DND-41 (cell line): Measurements from ENCODE around the gene OGFR.

Experiments
- ATAC-seq: fragments of 200-7000 bp; cut with Tn5 transposase; 3 replicates; pipeline ENCODE4 v1.9.1; 2021; ENCODE audit warnings: low read depth; ENCODE audit not compliant: insufficient read depth
- DNase-seq: peaks from one replicate; pipeline ENCODE4 v3.0.0-alpha.2; 2020
- H2AFZ ChIP-seq: 2 replicates; pipeline ENCODE4 v1.6.0; 2012; ENCODE audit warnings: low read depth, low read length
- H3K27ac ChIP-seq: 2 replicates; pipeline ENCODE4 v1.5.1; 2012; ENCODE audit warnings: low read length, inconsistent platforms
- H3K27me3 ChIP-seq: fragments of 200-600 bp; sonication (generic); 2 replicates; pipeline ENCODE4 v1.6.0; 2012; ENCODE audit warnings: low read length, mild to moderate bottlenecking, inconsistent platforms; ENCODE audit not compliant: insufficient read depth, poor library complexity
- H3K36me3 ChIP-seq: 2 replicates; pipeline ENCODE4 v1.5.1; 2012; ENCODE audit warnings: low read length, inconsistent platforms; ENCODE audit not compliant: insufficient read depth
- H3K4me1 ChIP-seq: 2 replicates; pipeline ENCODE4 v1.5.1; 2012; ENCODE audit warnings: mild to moderate bottlenecking, low read length; ENCODE audit not compliant: insufficient read depth
- H3K4me2 ChIP-seq: 2 replicates; pipeline ENCODE4 v1.6.0; 2012; ENCODE audit warnings: mild to moderate bottlenecking, moderate library complexity, low read length, inconsistent platforms; ENCODE audit not compliant: insufficient read depth
- H3K4me3 ChIP-seq, 2 experiments: fragments of 200-600 bp in 1 of 2; shearing (Covaris generic) in 1 of 2; 2 replicates each; pipeline ENCODE4 v1.5.1; 2012 to 2016; ENCODE audit warnings: inconsistent platforms in 2 of 2, low read length in 2 of 2, mild to moderate bottlenecking in 2 of 2, low read depth in 1 of 2, moderate library complexity in 1 of 2
- H3K79me2 ChIP-seq: 2 replicates; pipeline ENCODE4 v1.6.0; 2012; ENCODE audit warnings: low read length, inconsistent platforms; ENCODE audit not compliant: insufficient read depth
- H3K9ac ChIP-seq: 2 replicates; pipeline ENCODE4 v1.6.0; 2012; ENCODE audit warnings: low read depth, mild to moderate bottlenecking, inconsistent platforms, low read length, moderate library complexity
- H3K9me3 ChIP-seq: 2 replicates; pipeline ENCODE4 v1.5.1; 2012; ENCODE audit warnings: low read length, moderate library complexity, mild to moderate bottlenecking, inconsistent platforms; ENCODE audit not compliant: insufficient read depth, severe bottlenecking
- H4K20me1 ChIP-seq: 2 replicates; pipeline ENCODE4 v1.6.0; 2012; ENCODE audit warnings: low read length; ENCODE audit not compliant: insufficient read depth
- EZH2 ChIP-seq: IDR thresholded peaks from 3 replicates; pipeline ENCODE4 v1.6.1; 2012; ENCODE audit warnings: borderline replicate concordance, low read depth, mild to moderate bottlenecking, moderate library complexity, low read length, inconsistent platforms; ENCODE audit not compliant: severe bottlenecking
- TF ChIP-seq, protein P1 (sequence below): IDR thresholded peaks from 2 replicates; pipeline ENCODE4 v1.5.1; 2012; ENCODE audit warnings: borderline replicate concordance, low read length, moderate library complexity, mild to moderate bottlenecking; ENCODE audit not compliant: poor library complexity, severe bottlenecking; ENCODE audit errors: extremely low read depth

Gene OGFR

DNA sequence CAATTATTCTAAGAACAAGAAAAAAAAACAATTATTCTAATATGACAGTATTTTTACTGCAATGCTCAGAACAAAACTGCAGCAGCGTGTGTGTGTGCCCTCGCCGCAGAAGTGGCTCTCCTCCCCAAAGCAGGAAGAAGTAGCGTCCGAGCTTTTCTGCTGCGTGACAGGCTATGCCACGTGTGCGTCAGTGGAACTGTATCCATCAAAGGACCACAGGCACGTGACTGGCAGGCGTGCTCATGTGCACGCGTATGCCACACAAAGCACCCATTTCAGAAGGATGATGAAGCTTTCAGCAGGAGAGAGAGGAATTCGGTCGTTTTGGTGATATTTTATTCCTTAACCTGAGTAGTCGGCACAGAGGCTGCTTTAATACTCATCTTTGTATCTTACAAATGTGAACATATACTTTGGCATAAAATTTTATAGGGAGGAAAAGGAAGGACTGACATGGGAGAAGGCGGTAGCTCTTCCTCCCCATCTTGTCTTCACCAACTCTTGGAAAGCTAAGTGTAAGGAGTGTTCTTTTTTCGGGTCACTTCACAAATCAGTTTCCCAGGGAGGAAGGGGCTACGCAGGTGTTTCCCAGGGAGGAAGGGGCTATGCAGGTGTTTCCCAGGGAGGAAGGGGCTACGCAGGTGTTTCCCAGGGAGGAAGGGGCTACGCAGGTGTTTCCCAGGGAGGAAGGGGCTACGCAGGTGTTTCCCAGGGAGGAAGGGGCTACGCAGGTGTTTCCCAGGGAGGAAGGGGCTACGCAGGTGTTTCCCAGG is 53.6 kb downstream of the OGFR start:
- Histone ChIP-seq H3K36me3 (peaks cover 45% of the 10 kb centered on the region), H3K27ac (no peak overlapping the region), H3K27me3 (no peaks in the 10 kb centered on the region), H3K79me2 (peaks cover 47% of the 10 kb centered on the region), H3K4me3 (no peak overlapping the region), H2AFZ (no peak overlapping the region), H3K4me1 (peaks cover 29% of the 10 kb centered on the region), H4K20me1 (peaks cover 36% of the 10 kb centered on the region), H3K4me2 (no peak overlapping the region; the same call in 1 of the 2 replicates), H3K9me3 (no peaks in the 10 kb centered on the region), H3K9ac (no peak overlapping the region)
- TF ChIP-seq, protein P1, sequence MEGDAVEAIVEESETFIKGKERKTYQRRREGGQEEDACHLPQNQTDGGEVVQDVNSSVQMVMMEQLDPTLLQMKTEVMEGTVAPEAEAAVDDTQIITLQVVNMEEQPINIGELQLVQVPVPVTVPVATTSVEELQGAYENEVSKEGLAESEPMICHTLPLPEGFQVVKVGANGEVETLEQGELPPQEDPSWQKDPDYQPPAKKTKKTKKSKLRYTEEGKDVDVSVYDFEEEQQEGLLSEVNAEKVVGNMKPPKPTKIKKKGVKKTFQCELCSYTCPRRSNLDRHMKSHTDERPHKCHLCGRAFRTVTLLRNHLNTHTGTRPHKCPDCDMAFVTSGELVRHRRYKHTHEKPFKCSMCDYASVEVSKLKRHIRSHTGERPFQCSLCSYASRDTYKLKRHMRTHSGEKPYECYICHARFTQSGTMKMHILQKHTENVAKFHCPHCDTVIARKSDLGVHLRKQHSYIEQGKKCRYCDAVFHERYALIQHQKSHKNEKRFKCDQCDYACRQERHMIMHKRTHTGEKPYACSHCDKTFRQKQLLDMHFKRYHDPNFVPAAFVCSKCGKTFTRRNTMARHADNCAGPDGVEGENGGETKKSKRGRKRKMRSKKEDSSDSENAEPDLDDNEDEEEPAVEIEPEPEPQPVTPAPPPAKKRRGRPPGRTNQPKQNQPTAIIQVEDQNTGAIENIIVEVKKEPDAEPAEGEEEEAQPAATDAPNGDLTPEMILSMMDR: no peak
- no peak for TF ChIP-seq EZH2
- ATAC-seq (no peak), DNase-seq (no peak)

DNA sequence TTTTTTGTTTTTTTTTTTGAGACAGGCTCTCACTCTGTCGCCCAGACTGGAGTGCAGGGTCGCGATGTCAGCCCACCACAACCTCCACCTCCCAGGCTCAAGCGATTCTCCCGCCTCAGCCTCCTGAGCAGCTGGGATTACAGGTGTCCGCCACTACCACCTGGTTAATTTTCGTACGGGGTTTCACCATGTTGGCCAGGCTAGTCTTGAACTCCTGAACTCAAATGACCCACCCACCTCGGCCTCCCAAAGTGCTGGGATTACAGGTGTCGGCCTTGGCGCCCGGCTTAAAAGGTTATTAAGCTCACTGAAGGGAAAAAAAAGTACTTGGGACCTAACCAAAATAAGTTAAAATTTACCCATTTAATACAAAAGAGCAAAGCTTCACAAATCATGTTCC is 55.1 kb downstream of the OGFR start:
- Histone ChIP-seq H3K4me1 (peaks cover 29% of the 10 kb centered on the region), H3K27me3 (no peaks in the 10 kb centered on the region), H3K36me3 (peaks cover 31% of the 10 kb centered on the region), H4K20me1 (peaks cover 30% of the 10 kb centered on the region), H3K9me3 (no peaks in the 10 kb centered on the region), H3K4me2 (peak overlapping the region; percentile 78), H3K27ac (peak overlapping the region; percentile 43), H2AFZ (no peak overlapping the region), H3K79me2 (peaks cover 40% of the 10 kb centered on the region), H3K9ac (peak overlapping the region; percentile 74), H3K4me3 (peak overlapping the region; percentile 59 to 73; a peak in 3 of 4 replicates)
- ATAC-seq: no peak
- TF ChIP-seq, protein P1: no peak
- TF ChIP-seq EZH2: no peak
- no peak for DNase-seq

DNA sequence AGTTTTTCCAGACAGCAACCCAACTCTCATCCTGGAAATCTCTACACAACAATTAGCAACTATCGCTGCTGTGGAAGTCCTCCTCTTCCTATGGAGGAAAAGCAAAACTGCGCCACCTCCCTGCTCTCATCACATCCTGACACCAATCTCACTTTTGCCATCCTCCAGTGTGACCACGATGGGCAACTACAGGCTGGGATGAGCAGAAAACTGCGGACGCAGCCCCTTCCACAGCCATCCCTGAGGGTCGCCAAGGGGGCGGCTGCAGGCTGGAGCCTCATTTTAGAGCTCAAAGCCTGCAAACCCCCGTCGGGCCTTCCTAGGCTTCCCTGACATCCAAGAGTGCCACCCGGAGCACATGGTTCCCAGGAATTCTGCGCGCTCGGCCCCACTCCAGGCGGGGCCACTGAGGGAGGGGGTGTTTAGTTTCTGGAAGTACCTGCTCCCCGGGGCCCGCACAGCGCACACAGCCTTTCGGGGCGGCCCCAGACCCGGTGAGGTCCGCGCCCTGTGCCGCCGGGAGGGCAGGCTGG is 55.8 kb downstream of the OGFR start:
- Histone ChIP-seq H3K4me3 (peak overlapping the region; percentile 59 to 73; a peak in 3 of 4 replicates), H3K4me1 (peaks cover 29% of the 10 kb centered on the region), H2AFZ (0 out of 2 replicates have a peak overlapping the region, but pooled peaks have one; percentile 37), H3K27ac (peak overlapping the region; percentile 43), H3K36me3 (peaks cover 24% of the 10 kb centered on the region), H3K4me2 (peak overlapping the region; percentile 78), H4K20me1 (peaks cover 29% of the 10 kb centered on the region), H3K27me3 (no peaks in the 10 kb centered on the region), H3K9ac (peak overlapping the region; percentile 74), H3K9me3 (no peaks in the 10 kb centered on the region), H3K79me2 (peaks cover 36% of the 10 kb centered on the region)
- DNase-seq (no peak), ATAC-seq (peak; percentile 24; the same call in 2 of the 3 replicates)
- TF ChIP-seq EZH2: no peak
- TF ChIP-seq, protein P1: peak; percentile 40
